CD4-positive, alpha-beta T cell treated with Interferon gamma for 1 hour (primary cell): ENCODE measurements around the gene GRIA3.
"Not testable (repeated sequence)": the region's sequence is repeated elsewhere in the genome, so short reads cannot be mapped to it uniquely, and the experiment has no call there.

Experiments used
- DNase-seq: peaks from one replicate; pipeline ENCODE4 v3.0.0-alpha.2; 2020

Gene GRIA3

GRCh38 chrX:123277347-123277746 lies 93.3 kb downstream of the GRIA3 start:
- no peak for DNase-seq

- no peak for DNase-seq
These were observed 93.7 kb downstream of the GRIA3 start for GRCh38 chrX:123277821-123278220.

- no peak for DNase-seq
These were observed 98.2 kb downstream of the GRIA3 start for GRCh38 chrX:123282241-123282640.

GRCh38 chrX:123283407-123283806 lies 99.3 kb downstream of the GRIA3 start:
- DNase-seq, result not testable (repeated sequence)

- DNase-seq, result no peak
These were observed 107.5 kb downstream of the GRIA3 start for GRCh38 chrX:123291623-123292022.

GRCh38 chrX:123298026-123298425 lies 113.9 kb downstream of the GRIA3 start:
- no peak for DNase-seq

GRCh38 chrX:123303429-123303828 lies 119.4 kb downstream of the GRIA3 start:
- no peak for DNase-seq

GRCh38 chrX:123308658-123309057 lies 124.6 kb downstream of the GRIA3 start:
- no peak for DNase-seq

GRCh38 chrX:123310112-123310511 lies 126.0 kb downstream of the GRIA3 start:
- no peak for DNase-seq

GRCh38 chrX:123311486-123311885 lies 127.4 kb downstream of the GRIA3 start:
- DNase-seq, result no peak

- DNase-seq, result no peak
These were observed 129.4 kb downstream of the GRIA3 start for GRCh38 chrX:123313486-123313885.

GRCh38 chrX:123320622-123321021 lies 136.5 kb downstream of the GRIA3 start:
- no peak for DNase-seq

- DNase-seq, result no peak
These were observed 138.5 kb downstream of the GRIA3 start for GRCh38 chrX:123322536-123322935.

- no peak for DNase-seq
These were observed 140.5 kb downstream of the GRIA3 start for GRCh38 chrX:123324625-123325024.

GRCh38 chrX:123330229-123330942 lies 146.3 kb downstream of the GRIA3 start:
- no peak for DNase-seq

- no peak for DNase-seq
These were observed 147.3 kb downstream of the GRIA3 start for GRCh38 chrX:123331349-123331748.

- no peak for DNase-seq
These were observed 147.8 kb downstream of the GRIA3 start for GRCh38 chrX:123331859-123332258.

GRCh38 chrX:123336666-123337065 lies 152.6 kb downstream of the GRIA3 start:
- DNase-seq, result no peak

GRCh38 chrX:123337886-123338639 lies 154.0 kb downstream of the GRIA3 start:
- no peak for DNase-seq

GRCh38 chrX:123339221-123339905 lies 155.3 kb downstream of the GRIA3 start:
- DNase-seq, result no peak

GRCh38 chrX:123340696-123341095 lies 156.6 kb downstream of the GRIA3 start:
- no peak for DNase-seq

GRCh38 chrX:123348468-123348867 lies 164.4 kb downstream of the GRIA3 start:
- DNase-seq, result no peak

- no peak for DNase-seq
These were observed 166.1 kb downstream of the GRIA3 start for GRCh38 chrX:123350226-123350625.

- no peak for DNase-seq
These were observed 173.9 kb downstream of the GRIA3 start for GRCh38 chrX:123357941-123358340.
